Measurements from ENCODE around the gene PSEN2.

DNA sequence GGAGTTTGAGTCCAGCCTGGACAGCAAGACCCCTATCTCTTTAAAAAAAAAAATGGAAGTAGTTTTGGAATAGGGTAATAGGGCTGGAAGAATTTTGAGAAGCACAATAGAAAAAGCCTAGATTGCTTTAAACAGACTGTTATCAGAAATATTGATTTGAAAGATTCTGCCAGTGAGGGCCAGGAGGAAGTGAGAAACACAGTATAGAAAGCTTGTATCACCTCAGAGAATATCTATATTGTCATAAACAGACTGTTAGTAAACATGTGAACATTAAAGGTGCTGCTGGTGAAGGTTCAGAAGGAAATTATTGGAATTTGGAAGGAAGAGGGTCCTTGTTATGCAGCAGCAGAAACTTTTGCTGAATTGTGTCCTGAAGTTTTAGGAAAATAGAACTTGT lies 24.8 kb upstream of the PSEN2 start:
- TF ChIP-seq, protein P1, sequence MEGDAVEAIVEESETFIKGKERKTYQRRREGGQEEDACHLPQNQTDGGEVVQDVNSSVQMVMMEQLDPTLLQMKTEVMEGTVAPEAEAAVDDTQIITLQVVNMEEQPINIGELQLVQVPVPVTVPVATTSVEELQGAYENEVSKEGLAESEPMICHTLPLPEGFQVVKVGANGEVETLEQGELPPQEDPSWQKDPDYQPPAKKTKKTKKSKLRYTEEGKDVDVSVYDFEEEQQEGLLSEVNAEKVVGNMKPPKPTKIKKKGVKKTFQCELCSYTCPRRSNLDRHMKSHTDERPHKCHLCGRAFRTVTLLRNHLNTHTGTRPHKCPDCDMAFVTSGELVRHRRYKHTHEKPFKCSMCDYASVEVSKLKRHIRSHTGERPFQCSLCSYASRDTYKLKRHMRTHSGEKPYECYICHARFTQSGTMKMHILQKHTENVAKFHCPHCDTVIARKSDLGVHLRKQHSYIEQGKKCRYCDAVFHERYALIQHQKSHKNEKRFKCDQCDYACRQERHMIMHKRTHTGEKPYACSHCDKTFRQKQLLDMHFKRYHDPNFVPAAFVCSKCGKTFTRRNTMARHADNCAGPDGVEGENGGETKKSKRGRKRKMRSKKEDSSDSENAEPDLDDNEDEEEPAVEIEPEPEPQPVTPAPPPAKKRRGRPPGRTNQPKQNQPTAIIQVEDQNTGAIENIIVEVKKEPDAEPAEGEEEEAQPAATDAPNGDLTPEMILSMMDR (IDR thresholded peaks at IDR 0.05): no peak
- TF ChIP-seq POLR2AphosphoS5 (IDR thresholded peaks at IDR 0.05) (no peak), POLR2A (IDR thresholded peaks at IDR 0.05) (no peak)

All from prostate gland (tissue), 2 donors.